ENCODE measurements around the gene TACC2.

Gene TACC2

GRCh38 chr10:122030200-122030552 is 41.2 kb downstream of the TACC2 start:
- WGBS, 2 experiments (ENCODE audit: insufficient coverage in 2 of 2), result 89 to 93% methylated on average over 3 of the region's 7 CpGs
- Histone ChIP-seq H3K4me3 (ENCODE audit: extremely low read depth, insufficient read depth, low read length, poor library complexity, severe bottlenecking) (no peak overlapping the region), H3K4me1 (ENCODE audit: control insufficient read depth, insufficient read depth, low read length, poor library complexity, severe bottlenecking) (peaks cover 3% of the 10 kb centered on the region), H3K9me3 (ENCODE audit: control insufficient read depth, low read length) (no peaks in the 10 kb centered on the region), H3K27ac (ENCODE audit: low read depth, low read length, severe bottlenecking) (no peak overlapping the region), H3K36me3 (ENCODE audit: control insufficient read depth, insufficient read depth, low read length) (no peaks in the 10 kb centered on the region)

- no peaks in the 10 kb centered on the region for H3K9me3 ChIP-seq (ENCODE audit: control insufficient read depth, low read length)
- H3K36me3 ChIP-seq (ENCODE audit: control insufficient read depth, insufficient read depth, low read length), result no peaks in the 10 kb centered on the region
- 82 to 92% methylated on average over 4 to 5 of the region's 9 CpGs for WGBS, 2 experiments (ENCODE audit: insufficient coverage in 2 of 2)
- H3K4me1 ChIP-seq (ENCODE audit: control insufficient read depth, insufficient read depth, low read length, poor library complexity, severe bottlenecking), result peaks cover 3% of the 10 kb centered on the region
- H3K27ac ChIP-seq (ENCODE audit: low read depth, low read length, severe bottlenecking), result no peak overlapping the region
- no peak overlapping the region for H3K4me3 ChIP-seq (ENCODE audit: extremely low read depth, insufficient read depth, low read length, poor library complexity, severe bottlenecking)
These were observed 44.4 kb downstream of the TACC2 start for GRCh38 chr10:122033224-122033926.

GRCh38 chr10:122034149-122034756 is 45.3 kb downstream of the TACC2 start:
- Histone ChIP-seq H3K9me3 (ENCODE audit: control insufficient read depth, low read length) (no peaks in the 10 kb centered on the region), H3K4me3 (ENCODE audit: extremely low read depth, insufficient read depth, low read length, poor library complexity, severe bottlenecking) (no peak overlapping the region), H3K27ac (ENCODE audit: low read depth, low read length, severe bottlenecking) (no peak overlapping the region), H3K4me1 (ENCODE audit: control insufficient read depth, insufficient read depth, low read length, poor library complexity, severe bottlenecking) (peaks cover 3% of the 10 kb centered on the region), H3K36me3 (ENCODE audit: control insufficient read depth, insufficient read depth, low read length) (no peaks in the 10 kb centered on the region)
- 94 to 97% methylated on average over 4 of the region's 6 CpGs for WGBS, 2 experiments (ENCODE audit: insufficient coverage in 2 of 2)

- 81 to 83% methylated on average over 8 of the region's 8 CpGs for WGBS, 2 experiments (ENCODE audit: insufficient coverage in 2 of 2)
- Histone ChIP-seq H3K4me1 (ENCODE audit: control insufficient read depth, insufficient read depth, low read length, poor library complexity, severe bottlenecking) (peaks cover 6% of the 10 kb centered on the region), H3K36me3 (ENCODE audit: control insufficient read depth, insufficient read depth, low read length) (no peaks in the 10 kb centered on the region), H3K27ac (ENCODE audit: low read depth, low read length, severe bottlenecking) (no peak overlapping the region), H3K9me3 (ENCODE audit: control insufficient read depth, low read length) (no peaks in the 10 kb centered on the region), H3K4me3 (ENCODE audit: extremely low read depth, insufficient read depth, low read length, poor library complexity, severe bottlenecking) (no peak overlapping the region)
These were observed 51.8 kb downstream of the TACC2 start for GRCh38 chr10:122040786-122041185.

GRCh38 chr10:122042836-122043235 is 53.9 kb downstream of the TACC2 start:
- 100% methylated on average over 1 of the region's 1 CpG; no CpG with 5 or more reads in 1 of the 2 experiments for WGBS, 2 experiments (ENCODE audit: insufficient coverage in 2 of 2)
- Histone ChIP-seq H3K4me1 (ENCODE audit: control insufficient read depth, insufficient read depth, low read length, poor library complexity, severe bottlenecking) (peaks cover 6% of the 10 kb centered on the region), H3K36me3 (ENCODE audit: control insufficient read depth, insufficient read depth, low read length) (no peaks in the 10 kb centered on the region)

GRCh38 chr10:122044045-122044661 is 55.2 kb downstream of the TACC2 start:
- H3K4me1 ChIP-seq (ENCODE audit: control insufficient read depth, insufficient read depth, low read length, poor library complexity, severe bottlenecking), result peaks cover 6% of the 10 kb centered on the region
- H3K27ac ChIP-seq (ENCODE audit: low read depth, low read length, severe bottlenecking), result no peak overlapping the region
- no peaks in the 10 kb centered on the region for H3K36me3 ChIP-seq (ENCODE audit: control insufficient read depth, insufficient read depth, low read length)
- 67% methylated on average over 8 to 11 of the region's 13 CpGs for WGBS, 2 experiments (ENCODE audit: insufficient coverage in 2 of 2)
- no peaks in the 10 kb centered on the region for H3K9me3 ChIP-seq (ENCODE audit: control insufficient read depth, low read length)
- no peak overlapping the region for H3K4me3 ChIP-seq (ENCODE audit: extremely low read depth, insufficient read depth, low read length, poor library complexity, severe bottlenecking)

More at GRCh38 chr10:122042836-122043235, 53.9 kb downstream of the TACC2 start:
- Histone ChIP-seq H3K4me3 (ENCODE audit: extremely low read depth, insufficient read depth, low read length, poor library complexity, severe bottlenecking) (no peak overlapping the region), H3K9me3 (ENCODE audit: control insufficient read depth, low read length) (no peaks in the 10 kb centered on the region), H3K27ac (ENCODE audit: low read depth, low read length, severe bottlenecking) (no peak overlapping the region)

GRCh38 chr10:122044713-122045112 is 55.8 kb downstream of the TACC2 start:
- WGBS, 2 experiments (ENCODE audit: insufficient coverage in 2 of 2), result 41 to 42% methylated on average over 8 to 9 of the region's 9 CpGs
- Histone ChIP-seq H3K27ac (ENCODE audit: low read depth, low read length, severe bottlenecking) (peak overlapping the region; percentile 45), H3K9me3 (ENCODE audit: control insufficient read depth, low read length) (no peaks in the 10 kb centered on the region), H3K4me1 (ENCODE audit: control insufficient read depth, insufficient read depth, low read length, poor library complexity, severe bottlenecking) (peaks cover 6% of the 10 kb centered on the region), H3K36me3 (ENCODE audit: control insufficient read depth, insufficient read depth, low read length) (no peaks in the 10 kb centered on the region), H3K4me3 (ENCODE audit: extremely low read depth, insufficient read depth, low read length, poor library complexity, severe bottlenecking) (no peak overlapping the region)

- no peaks in the 10 kb centered on the region for H3K9me3 ChIP-seq (ENCODE audit: control insufficient read depth, low read length)
- H3K4me3 ChIP-seq (ENCODE audit: extremely low read depth, insufficient read depth, low read length, poor library complexity, severe bottlenecking), result no peak overlapping the region
- peaks cover 6% of the 10 kb centered on the region for H3K4me1 ChIP-seq (ENCODE audit: control insufficient read depth, insufficient read depth, low read length, poor library complexity, severe bottlenecking)
- no peak overlapping the region for H3K27ac ChIP-seq (ENCODE audit: low read depth, low read length, severe bottlenecking)
- H3K36me3 ChIP-seq (ENCODE audit: control insufficient read depth, insufficient read depth, low read length), result no peaks in the 10 kb centered on the region
- 90 to 91% methylated on average over 1 to 4 of the region's 5 CpGs for WGBS, 2 experiments (ENCODE audit: insufficient coverage in 2 of 2)
These were observed 56.2 kb downstream of the TACC2 start for GRCh38 chr10:122045212-122045611.

GRCh38 chr10:122047560-122047959 is 58.6 kb downstream of the TACC2 start:
- no peaks in the 10 kb centered on the region for H3K9me3 ChIP-seq (ENCODE audit: control insufficient read depth, low read length)
- peaks cover 9% of the 10 kb centered on the region for H3K4me1 ChIP-seq (ENCODE audit: control insufficient read depth, insufficient read depth, low read length, poor library complexity, severe bottlenecking)
- no peaks in the 10 kb centered on the region for H3K36me3 ChIP-seq (ENCODE audit: control insufficient read depth, insufficient read depth, low read length)
- WGBS, 2 experiments (ENCODE audit: insufficient coverage in 2 of 2), result 96 to 97% methylated on average over 3 of the region's 3 CpGs
- H3K4me3 ChIP-seq (ENCODE audit: extremely low read depth, insufficient read depth, low read length, poor library complexity, severe bottlenecking), result no peak overlapping the region
- H3K27ac ChIP-seq (ENCODE audit: low read depth, low read length, severe bottlenecking), result no peak overlapping the region

GRCh38 chr10:122049076-122049475 is 60.1 kb downstream of the TACC2 start:
- no peaks in the 10 kb centered on the region for H3K36me3 ChIP-seq (ENCODE audit: control insufficient read depth, insufficient read depth, low read length)
- no peak overlapping the region for H3K27ac ChIP-seq (ENCODE audit: low read depth, low read length, severe bottlenecking)
- no peak overlapping the region for H3K4me3 ChIP-seq (ENCODE audit: extremely low read depth, insufficient read depth, low read length, poor library complexity, severe bottlenecking)
- H3K4me1 ChIP-seq (ENCODE audit: control insufficient read depth, insufficient read depth, low read length, poor library complexity, severe bottlenecking), result peaks cover 6% of the 10 kb centered on the region
- WGBS, 2 experiments (ENCODE audit: insufficient coverage in 2 of 2), result 89 to 92% methylated on average over 5 to 7 of the region's 9 CpGs
- no peaks in the 10 kb centered on the region for H3K9me3 ChIP-seq (ENCODE audit: control insufficient read depth, low read length)

GRCh38 chr10:122050311-122050710 is 61.3 kb downstream of the TACC2 start:
- H3K27ac ChIP-seq (ENCODE audit: low read depth, low read length, severe bottlenecking), result no peak overlapping the region
- WGBS, 2 experiments (ENCODE audit: insufficient coverage in 2 of 2), result 92 to 95% methylated on average over 9 to 10 of the region's 10 CpGs
- H3K4me3 ChIP-seq (ENCODE audit: extremely low read depth, insufficient read depth, low read length, poor library complexity, severe bottlenecking), result no peak overlapping the region

More at GRCh38 chr10:122050311-122050710, 61.3 kb downstream of the TACC2 start:
- H3K4me1 ChIP-seq (ENCODE audit: control insufficient read depth, insufficient read depth, low read length, poor library complexity, severe bottlenecking), result peaks cover 6% of the 10 kb centered on the region
- no peaks in the 10 kb centered on the region for H3K9me3 ChIP-seq (ENCODE audit: control insufficient read depth, low read length)
- H3K36me3 ChIP-seq (ENCODE audit: control insufficient read depth, insufficient read depth, low read length), result no peaks in the 10 kb centered on the region

Data from mesodermal cell (in vitro differentiated cells).